Measurements from ENCODE around the gene DAB1.
"Not testable (repeated sequence)": the region's sequence is repeated elsewhere in the genome, so short reads cannot be mapped to it uniquely, and the experiment has no call there.

DAB1 gene

DNA sequence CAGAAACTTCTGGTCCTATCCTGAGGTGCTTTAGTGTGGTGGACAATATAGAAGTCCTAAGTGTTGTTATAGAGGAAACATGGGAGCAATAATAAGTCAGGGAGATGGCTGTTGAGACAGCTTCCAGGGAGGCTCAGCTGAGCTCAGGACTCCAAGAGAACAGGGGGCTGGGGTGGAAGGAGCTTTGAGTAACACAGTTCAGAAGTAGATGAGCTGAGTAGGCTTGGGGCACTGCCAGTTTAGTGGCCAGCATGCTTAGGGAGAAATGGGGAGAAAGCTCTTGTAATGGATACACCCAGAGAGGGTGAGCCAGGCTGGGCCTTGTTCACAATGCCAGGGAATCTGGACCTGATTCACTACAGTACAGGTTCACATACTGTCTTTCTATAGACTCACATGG is 201.6 kb downstream of the DAB1 start:
- DNase-seq (ENCODE audit: low read depth in 2 of 2): no peak

DNA sequence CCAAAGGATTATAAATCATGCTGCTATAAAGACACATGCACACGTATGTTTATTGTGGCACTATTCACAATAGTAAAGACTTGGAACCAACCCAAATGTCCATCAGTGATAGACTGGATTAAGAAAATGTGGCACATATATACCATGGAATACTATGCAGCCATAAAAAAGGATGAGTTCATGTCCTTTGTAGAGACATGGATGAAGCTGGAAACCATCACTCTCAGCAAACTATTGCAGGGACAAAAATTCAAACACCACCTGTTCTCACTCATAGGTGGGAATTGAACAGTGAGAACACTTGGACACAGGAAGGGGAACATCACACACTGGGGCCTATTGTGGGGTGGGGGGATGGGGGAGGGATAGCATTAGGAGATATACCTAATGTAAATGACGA is 203.0 kb downstream of the DAB1 start:
- not testable (repeated sequence) for DNase-seq (ENCODE audit: low read depth in 2 of 2)

DNA sequence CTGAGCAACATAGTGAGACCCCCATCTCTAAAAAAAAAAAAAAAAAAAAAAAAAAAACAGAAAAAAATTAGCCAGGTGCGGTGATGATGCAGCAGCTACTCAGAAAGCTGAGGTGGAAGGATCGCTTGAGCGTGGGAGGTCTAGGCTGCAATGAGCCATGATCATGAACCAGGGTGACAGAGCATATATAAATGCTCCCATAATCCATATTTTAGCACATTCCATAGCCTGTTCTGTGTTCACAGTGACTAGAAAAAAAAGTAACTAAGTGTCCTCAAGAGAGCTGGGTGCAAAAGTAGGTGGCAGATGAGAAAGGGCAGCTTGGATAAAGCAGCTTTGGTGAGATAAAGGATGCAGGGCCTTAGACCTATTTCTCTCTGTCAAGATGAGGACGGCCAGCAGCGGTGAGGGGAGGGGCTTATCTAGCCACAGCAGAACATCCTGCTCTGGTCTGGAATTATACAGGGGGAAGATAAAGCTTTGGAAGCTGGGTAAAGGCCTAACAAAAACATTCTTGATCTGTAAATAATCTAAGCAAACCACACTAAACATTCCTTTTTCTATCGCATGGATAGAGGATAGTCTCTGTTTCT is 205.3 kb downstream of the DAB1 start:
- no peak for DNase-seq (ENCODE audit: low read depth in 2 of 2)

DNA sequence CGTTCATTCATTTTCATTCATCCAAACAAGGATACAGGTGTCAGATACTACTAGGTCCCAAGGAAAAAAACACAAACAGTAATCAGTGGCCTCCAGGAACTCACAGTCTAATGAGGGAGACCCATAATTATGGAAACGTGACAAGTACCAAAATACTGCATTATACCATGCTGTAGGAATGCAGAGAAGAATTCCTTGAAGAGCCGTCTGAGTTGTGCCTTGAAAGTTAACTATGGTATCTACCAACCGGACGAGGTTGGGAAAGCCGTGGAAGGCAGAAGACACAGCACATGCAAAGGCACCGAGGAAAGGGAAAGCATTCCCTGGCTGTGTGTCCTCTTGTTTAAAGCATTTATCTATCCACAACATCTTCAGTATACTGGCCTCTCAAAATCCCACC is 206.0 kb downstream of the DAB1 start:
- DNase-seq (ENCODE audit: low read depth in 2 of 2): no peak

DNA sequence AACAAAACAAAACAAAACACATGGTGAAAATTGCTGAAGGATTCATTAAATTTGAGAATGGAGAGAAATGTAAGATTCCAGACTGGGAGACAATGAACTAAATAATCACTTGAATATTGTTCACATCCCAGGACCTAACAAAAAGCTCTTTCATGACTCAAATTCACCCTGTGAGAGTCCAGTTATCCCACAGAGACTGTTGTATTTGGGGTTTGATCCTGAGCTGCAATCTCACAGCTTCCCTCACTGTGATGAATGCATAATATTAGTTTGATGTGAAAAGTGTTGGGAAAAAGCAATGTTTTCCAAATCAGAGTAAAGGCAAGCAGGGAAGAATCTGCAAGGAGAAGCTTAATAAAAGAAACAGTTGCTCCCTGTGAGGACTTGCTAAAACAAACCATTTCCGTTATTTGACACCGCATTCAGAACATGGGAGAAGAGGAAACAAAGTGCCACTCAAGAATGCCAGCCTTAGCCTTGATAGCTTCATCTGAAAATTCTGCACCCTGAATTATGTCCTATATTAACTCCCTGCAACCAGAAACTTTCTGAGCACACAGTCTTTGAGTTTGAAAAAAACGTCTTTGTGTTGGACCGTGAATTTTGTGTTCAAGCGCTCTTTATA is 208.8 kb downstream of the DAB1 start:
- DNase-seq (ENCODE audit: low read depth in 2 of 2): no peak

DNA sequence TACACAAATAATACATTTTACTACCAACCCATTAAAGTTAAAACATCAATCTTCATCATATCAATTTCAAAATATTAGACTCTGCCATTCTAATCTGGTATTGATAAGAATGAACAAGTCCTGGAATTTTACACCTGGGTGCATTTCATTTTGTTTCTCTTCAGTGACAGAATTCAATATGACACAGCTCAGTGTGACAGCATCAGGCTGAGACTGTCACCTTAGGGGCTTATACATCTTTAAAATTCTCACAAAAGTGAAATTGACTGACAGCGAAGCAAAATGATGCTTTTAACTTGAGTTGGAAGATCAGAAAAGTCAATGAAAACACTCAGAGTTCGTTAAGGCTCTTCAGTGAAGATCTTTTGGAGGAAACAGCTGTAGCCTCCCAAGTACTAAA is 213.0 kb downstream of the DAB1 start:
- DNase-seq (ENCODE audit: low read depth in 2 of 2): no peak

DNA sequence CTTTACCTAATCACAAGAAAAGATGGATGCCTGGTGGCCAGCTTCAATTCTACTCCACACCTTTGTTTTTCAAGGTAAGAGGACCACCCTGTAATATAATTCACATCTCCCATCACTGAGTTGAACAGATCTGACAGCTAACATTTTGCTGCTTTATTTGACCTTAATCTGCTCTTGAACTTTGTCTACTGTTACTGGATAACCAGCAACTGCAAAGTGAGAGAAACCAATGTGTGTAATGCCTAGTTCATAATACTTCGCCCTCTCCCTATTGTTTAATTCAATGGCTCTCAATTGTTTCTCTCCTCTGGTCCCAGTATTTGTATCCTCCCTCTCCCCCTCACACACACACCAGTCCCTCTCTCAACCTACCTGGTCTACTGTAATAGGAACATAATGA is 214.4 kb downstream of the DAB1 start:
- DNase-seq (ENCODE audit: low read depth in 2 of 2): no peak

DNA sequence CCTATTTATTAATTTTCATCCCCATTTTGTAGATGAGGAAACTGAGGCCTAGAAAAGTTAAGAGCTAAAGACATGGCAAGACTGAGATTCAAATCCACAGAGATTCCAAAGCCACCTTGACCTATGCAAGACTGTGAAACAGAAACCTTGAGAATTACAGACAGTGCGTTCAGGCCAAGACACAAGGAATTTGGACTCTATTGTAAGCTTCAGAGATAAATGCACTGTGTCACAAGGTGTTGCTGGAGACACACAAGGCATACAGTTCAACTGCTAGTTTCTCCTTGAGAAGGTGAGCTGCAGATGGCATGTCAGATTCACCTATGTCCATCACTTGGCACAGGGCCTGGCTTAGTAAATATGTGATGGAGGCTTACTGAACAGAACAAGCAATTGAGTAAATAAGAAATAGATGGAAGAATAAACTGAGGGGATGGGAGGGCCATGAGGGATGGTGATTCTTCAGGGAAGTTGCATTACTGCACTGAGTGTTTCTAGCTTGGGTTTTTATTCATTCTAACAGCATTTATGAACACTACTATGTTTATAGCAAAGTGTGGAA is 215.0 kb downstream of the DAB1 start:
- no peak for DNase-seq (ENCODE audit: low read depth in 2 of 2)

DNA sequence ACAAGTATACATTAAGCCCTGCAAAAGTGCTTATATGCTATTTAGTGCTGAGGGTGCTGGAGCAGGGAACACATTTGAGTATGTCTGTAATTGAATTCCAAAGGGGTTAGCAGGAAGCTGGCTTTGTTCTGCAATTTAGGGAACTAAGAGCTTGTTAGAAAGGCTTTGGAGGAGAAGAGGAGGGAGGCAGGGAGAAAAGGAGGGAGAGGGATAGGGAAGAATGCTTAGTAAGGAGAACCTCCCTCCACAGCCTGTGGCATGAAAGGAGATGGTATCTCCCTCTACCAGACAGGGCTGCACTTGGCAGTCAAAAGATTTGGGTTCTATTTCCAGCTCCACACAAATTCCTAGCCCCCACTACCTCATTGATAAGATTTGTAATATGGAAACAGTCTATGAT is 217.8 kb downstream of the DAB1 start:
- DNase-seq (ENCODE audit: low read depth in 2 of 2): no peak

DNA sequence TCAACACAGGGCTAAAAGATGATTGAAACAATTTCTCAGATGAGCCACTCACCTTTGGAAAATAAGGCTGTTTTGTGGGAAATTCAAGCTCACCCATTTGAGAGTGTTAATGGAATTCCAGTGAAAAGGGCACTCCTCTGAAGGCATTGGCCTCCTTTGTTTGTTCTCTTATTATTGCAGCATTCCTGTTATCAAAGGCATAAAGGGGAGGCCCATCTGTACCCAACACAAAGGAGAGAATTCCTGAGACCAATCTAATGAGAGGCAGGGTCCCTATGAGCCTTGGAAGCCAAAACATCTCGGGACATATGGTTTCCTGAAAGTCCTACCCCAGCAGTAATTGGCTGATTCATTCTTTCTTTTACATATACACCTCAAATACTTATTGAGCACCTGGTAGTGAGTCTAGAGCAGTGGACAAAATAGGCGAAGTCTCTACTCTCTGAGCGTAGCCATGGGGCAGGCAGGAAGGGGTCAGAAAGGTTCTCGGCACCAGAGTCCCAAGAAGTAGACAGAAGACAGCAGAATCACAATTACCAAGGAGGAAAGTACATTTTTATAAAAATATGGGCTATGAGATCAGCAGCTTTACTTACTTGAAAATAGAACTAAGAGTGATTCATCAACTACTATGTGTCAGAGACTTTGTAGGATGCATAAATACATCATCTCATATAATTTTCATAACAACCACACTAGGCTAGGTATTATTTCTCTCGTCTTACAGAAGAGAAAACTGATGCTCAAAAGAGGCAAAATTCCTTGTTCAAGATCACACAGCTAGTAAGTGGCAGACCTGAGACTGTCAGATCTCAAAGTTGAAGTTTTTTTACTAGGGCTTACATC is 218.7 kb downstream of the DAB1 start:
- no peak for DNase-seq (ENCODE audit: low read depth in 2 of 2)

DNA sequence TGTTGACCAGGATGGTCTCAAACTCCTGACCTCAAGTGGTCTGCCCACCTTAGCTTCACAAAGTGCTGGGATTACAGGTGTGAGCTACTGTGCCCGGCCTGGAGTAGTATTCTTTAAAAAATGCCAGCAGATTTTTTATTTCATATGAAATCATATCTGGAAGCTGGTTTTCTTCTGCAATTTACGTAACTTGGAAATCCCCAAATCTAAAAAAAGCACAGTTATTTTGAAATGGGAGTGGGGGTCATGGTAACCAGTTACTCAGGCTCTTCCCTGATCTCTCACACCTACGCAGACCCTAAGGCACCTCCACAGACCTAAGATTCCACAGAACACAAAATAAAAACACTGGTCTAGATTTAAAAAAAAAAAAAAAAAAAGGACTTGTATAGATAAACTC is 219.8 kb downstream of the DAB1 start:
- no peak for DNase-seq (ENCODE audit: low read depth in 2 of 2)

DNA sequence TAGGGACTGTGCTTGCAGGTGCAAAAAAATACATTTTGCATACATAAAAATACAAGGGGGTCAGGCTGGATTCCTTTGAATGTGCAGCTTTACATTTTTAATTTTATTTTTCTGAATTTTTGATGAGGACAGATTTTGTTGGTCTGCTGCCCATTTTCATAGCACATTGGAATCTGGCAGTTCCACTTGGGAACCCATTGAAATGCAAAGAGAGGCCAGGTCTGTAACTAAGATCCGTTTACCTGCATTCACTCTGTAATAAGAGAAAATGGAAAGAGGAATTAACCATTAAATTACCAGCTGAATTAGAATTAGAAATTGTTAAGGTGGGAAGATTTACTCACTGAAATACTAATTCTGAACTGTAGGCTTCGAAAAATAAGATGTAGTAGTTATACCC is 221.6 kb downstream of the DAB1 start:
- DNase-seq (ENCODE audit: low read depth in 2 of 2): no peak

DNA sequence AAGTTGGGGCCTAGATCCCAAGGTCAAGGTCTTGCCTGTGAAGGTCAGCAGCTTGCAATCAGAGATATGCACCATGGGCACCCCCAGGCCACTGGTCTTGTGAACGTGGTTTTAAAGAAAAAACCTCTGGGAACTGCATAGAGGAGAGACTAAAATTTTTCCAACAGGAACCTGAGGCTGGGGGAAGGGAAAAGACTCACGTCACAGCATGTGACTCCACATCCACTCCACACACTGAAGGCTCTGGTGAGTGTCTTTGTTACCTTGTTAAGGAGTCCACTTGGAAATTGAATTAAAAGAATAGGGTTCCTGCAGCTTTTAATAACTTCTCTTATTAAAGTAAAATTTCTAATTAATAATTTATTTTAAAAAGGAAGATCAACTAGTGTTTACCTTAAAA is 224.9 kb downstream of the DAB1 start:
- DNase-seq (ENCODE audit: low read depth in 2 of 2): no peak

DNA sequence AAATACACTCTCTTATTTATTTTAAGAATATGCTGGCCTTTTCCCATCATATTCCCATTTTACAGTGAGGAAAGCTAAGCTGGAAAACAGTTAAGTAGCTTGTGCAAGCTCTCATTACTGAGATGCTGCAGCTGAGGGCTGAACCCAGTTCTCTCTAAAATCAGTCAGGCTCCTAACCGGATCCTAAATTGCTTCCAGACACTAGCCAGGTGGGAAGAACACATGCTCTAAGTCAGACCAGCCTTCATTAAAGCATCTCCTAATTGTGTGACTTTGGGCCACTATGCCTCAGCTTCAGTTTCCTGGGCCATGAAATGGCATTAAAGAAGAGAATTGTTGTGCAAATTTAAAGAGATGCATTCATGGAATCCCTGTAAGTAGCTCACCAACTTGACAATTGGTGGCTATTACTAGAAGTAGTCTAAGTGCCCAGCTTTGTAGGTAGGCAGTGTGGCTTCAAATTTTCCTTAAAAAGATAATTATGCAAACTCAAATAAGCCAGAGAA is 228.4 kb downstream of the DAB1 start:
- no peak for DNase-seq (ENCODE audit: low read depth in 2 of 2)

DNA sequence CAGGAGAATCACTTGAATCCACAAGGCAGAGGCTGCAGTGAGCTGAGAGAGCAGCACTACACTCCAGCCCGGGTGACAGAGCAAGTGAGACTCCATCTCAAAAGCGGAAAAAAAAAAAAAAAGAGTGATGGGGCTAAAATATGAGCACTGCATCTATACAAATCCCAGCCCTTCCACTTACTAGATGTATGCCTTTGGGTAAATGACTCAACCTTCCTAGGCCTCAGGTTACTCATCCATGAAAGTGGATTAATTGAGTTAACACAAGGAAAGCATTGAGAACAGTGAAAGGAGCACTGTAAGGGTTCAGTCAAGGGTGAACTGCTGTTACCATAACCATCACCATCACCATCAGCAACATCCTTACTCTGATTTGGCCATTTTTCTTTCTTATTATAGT is 231.6 kb downstream of the DAB1 start:
- no peak for DNase-seq (ENCODE audit: low read depth in 2 of 2)

DNA sequence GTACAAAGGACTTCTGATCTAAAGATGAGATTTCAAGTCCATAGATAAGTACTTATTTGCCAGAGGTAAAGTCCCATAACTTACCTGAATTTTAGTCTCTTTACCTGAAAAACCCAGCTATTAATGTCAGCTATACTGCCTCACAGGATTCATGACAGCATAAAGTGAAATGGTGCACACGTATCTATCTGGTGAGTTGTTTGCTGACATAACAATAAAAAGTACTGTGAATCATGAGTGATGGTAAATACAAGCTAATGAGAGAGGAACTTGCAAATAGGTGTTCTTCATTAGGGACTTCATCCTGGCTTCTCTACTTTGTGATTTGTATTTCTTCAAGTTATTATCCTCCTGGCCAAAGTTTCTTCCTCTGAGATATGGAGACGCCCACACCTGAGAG is 233.0 kb downstream of the DAB1 start:
- no peak for DNase-seq (ENCODE audit: low read depth in 2 of 2)

DNA sequence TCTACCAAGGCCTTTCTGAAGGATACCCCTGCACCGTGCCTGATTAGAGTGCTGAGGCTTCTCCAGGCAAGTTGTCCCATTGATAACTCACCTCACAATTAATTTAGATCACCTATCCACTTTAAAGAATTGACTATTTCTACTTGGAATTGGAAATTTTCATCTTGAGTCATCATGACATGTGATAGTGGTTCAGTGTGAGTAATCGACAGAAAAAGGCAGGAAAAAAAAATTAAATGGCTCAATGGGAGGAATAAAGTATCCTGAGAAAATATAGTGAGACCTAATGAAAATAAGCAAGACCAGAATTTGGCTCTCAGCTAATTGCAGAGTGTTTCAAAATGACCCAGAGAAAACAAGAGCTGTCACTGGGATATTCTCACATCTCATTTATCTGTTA is 235.7 kb downstream of the DAB1 start:
- no peak for DNase-seq (ENCODE audit: low read depth in 2 of 2)

DNA sequence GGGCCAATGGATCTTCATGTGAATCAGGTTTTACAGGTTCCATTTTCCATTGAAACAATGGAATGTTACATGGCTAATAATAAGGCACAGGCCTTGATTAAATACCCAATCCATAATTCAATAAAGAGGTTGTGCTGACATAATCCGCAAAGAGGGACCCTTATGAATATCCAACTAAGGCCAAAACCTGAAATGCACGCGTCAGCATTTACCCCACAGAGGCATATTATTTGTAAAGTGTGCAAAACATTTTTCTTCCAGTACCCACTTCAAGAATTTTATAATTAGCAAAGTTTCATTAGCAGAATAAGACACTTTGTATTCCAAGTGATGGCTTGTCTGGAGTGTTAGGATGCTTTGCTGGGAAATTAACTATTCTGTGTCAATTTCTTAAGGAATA is 237.4 kb downstream of the DAB1 start:
- DNase-seq (ENCODE audit: low read depth in 2 of 2): no peak

DNA sequence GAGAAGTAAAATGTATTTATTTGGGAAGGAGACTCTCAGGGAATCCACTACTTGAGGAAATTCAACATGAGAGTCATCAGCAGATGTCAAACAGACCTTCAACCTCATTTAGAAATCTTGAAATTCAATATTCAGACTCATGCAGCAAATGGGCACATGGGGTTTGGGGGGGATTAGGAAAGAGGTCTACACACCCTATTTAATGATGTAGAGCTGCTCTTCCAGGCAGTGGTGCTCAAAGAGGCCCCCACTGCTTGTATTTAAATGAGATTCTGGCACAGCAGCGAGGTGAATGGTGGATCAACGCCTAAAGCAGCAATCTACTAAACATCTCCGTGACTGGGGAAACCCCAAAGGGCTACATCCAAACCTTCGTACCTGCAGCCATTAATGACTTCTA is 244.9 kb downstream of the DAB1 start:
- DNase-seq (ENCODE audit: low read depth in 2 of 2): no peak

DNA sequence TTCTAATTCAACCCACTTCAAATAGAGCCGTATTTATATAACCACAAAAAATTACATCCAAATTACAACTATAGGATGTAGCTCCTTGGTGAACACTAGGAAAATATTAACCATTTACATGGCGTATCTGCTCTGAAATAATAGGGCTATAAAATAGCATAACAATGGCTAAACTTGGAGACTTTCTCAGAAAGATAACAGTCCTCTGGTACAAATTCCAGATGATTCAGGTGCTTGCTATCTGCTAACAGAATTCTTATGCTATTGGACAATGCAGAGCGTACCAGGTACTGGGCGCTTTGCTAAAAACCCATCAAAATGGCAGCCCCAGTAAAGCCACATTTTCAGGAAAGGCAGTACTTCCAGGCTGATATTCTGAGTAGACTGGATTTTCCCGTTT is 248.4 kb downstream of the DAB1 start:
- no peak for DNase-seq (ENCODE audit: low read depth in 2 of 2)

DNA sequence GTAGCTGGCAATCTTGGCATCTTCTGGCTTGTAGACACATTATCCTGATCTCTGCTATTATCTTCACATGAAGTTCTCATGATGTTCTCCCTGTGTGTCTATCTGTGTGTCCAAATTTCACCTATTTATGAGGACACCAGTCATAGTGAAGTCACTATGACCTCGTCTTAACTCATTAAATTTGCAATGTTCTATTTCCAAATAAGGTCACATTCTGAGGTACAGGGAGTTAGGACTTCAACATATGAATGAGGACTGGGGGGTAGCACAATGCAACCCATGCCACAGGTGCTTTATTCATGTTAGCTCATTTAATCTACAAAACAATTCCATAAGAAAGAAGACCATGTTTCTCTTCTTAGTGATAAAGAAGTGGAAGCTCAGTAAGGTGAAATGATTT is 251.8 kb downstream of the DAB1 start:
- no peak for DNase-seq (ENCODE audit: low read depth in 2 of 2)

DNA sequence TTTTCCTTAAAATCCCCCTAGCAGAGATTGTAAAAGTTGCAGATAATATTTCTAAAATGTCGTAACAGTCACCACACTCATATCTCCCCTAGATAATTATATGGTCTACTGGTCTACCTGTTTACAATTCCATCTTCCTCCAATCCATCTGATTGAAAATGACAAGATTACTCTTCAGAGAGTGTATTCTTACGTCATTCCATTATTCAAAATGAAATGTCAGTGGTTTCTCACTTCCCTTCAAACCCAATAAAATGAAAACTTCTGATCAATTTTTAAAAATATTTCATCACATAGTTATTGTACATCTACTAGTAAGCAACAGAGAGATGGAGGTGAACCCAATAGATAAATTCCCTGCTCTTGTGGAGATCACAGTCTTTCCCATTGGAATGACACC is 255.9 kb downstream of the DAB1 start:
- DNase-seq (ENCODE audit: low read depth in 2 of 2): no peak

DNA sequence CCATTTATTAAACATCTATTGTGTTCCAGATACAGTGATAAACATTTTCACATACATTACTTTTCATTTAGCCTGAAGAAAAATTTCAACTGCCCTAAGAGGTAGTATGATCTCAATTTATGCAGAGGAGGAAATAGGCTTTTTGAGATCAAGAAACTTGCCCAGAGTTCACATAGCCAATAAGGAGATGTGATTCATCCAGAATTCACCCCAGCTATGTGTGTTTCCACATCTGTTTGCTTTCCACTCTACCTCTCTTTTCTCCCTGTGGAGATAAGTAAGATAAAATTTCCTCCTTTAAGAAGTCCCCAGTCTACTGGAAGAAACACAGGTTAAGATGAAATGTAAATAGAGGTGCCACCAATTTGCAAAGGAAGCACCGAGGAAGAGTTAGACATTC is 258.3 kb downstream of the DAB1 start:
- no peak for DNase-seq (ENCODE audit: low read depth in 2 of 2)

Measured in stimulated activated CD4-positive, alpha-beta T cell treated with anti-CD3 and anti-CD28 coated beads, Interleukin-15, amount 100 ng/mL, for 48 hours (primary cell).